Measurements from ENCODE around the gene INPP4A. TPM values are rescaled to one million over a fixed set of nuclear protein-coding genes. Genes with fewer than 3 reads are reported as not detected.

Gene INPP4A
- total and polyA plus RNA-seq, 9 of the 15 experiments (the other 6 are each of a cell fraction or from before 2014, with no cell fraction given), result 1.8 to 15.7 (median 8.3) TPM

DNA sequence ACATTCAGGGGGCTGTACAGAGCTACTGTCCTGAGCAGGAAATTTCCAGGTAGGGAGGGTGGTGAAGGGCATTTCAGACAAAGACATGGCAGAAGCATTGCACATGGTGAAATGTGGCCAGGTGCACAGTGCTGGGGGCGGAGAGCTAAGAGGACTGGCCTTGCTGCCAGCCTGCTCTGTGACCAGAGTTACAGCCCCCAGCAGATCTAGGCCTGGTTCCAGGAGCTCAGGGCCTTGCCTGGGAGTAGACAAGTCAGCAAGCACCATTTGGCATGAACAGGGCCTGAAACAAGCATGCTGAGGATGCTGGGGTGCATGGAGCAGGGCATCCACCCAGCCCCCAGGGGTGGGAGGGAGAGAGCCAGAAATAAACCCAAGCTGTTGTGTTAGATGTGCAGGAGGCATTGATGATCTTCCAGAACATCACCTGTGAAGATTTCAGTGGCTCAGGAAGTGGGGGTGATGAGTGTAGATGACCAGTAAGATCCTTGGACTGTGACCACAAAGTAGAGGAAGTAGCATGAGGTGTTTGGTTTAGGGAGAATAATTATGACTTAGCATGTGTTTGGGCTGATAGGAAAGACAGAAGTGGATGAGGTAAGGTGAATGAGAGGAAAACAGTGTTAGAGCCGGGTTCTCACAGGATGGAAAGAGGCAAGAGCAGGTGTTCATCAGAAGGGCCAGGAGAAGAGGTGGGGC is 102.6 kb downstream of the INPP4A start (continued):
- TF ChIP-seq SMAD2 (IDR thresholded peaks at IDR 0.05; ENCODE audit: low read depth, low read length) (no peak), CBFB (CRISPR knock-in tag; IDR thresholded peaks at IDR 0.05) (no peak), MAX (CRISPR knock-in tag; IDR thresholded peaks at IDR 0.05) (peak; percentile 28; the same call in 1 of the 2 replicates), HNRNPUL1 (IDR thresholded peaks at IDR 0.05; ENCODE audit: low read length) (no peak), SRF (CRISPR knock-in tag; IDR thresholded peaks at IDR 0.05) (no peak), RREB1 (CRISPR knock-in tag; IDR thresholded peaks at IDR 0.05) (no peak), SMARCB1 (IDR thresholded peaks at IDR 0.05; ENCODE audit: insufficient read length, low read depth) (no peak), ZFP36 (IDR thresholded peaks at IDR 0.05; ENCODE audit: low read depth, low read length, partially characterized antibody) (no peak), MAFF (IDR thresholded peaks at IDR 0.05; ENCODE audit: low read length) (no peak), MED1 (CRISPR knock-in tag; IDR thresholded peaks at IDR 0.05; ENCODE audit: borderline replicate concordance) (no peak), MBD1 (CRISPR knock-in tag; IDR thresholded peaks at IDR 0.05) (no peak), NFE2 (IDR thresholded peaks at IDR 0.05; ENCODE audit: low read depth) (0 out of 2 replicates have a peak, but pooled peaks have one; percentile 16), NR1H2 (CRISPR knock-in tag; IDR thresholded peaks at IDR 0.05) (no peak), SPI1 (IDR thresholded peaks at IDR 0.05; ENCODE audit: borderline replicate concordance, low read depth, low read length) (0 out of 2 replicates have a peak, but pooled peaks have one; percentile 42), ZNF232 (CRISPR knock-in tag; IDR thresholded peaks at IDR 0.05) (no peak), ZNF436 (CRISPR knock-in tag; IDR thresholded peaks at IDR 0.05) (no peak)
- TF ChIP-seq, protein P1, sequence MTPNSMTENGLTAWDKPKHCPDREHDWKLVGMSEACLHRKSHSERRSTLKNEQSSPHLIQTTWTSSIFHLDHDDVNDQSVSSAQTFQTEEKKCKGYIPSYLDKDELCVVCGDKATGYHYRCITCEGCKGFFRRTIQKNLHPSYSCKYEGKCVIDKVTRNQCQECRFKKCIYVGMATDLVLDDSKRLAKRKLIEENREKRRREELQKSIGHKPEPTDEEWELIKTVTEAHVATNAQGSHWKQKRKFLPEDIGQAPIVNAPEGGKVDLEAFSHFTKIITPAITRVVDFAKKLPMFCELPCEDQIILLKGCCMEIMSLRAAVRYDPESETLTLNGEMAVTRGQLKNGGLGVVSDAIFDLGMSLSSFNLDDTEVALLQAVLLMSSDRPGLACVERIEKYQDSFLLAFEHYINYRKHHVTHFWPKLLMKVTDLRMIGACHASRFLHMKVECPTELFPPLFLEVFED (CRISPR knock-in tag; conservative IDR thresholded peaks at IDR 0.05), result no peak
- TF ChIP-seq, protein P2, sequence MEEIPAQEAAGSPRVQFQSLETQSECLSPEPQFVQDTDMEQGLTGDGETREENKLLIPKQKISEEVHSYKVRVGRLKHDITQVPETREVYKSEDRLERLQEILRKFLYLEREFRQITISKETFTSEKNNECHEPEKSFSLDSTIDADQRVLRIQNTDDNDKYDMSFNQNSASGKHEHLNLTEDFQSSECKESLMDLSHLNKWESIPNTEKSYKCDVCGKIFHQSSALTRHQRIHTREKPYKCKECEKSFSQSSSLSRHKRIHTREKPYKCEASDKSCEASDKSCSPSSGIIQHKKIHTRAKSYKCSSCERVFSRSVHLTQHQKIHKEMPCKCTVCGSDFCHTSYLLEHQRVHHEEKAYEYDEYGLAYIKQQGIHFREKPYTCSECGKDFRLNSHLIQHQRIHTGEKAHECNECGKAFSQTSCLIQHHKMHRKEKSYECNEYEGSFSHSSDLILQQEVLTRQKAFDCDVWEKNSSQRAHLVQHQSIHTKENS (CRISPR knock-in tag; IDR thresholded peaks at IDR 0.05), result no peak
